ENCODE results near the gene FOXP2.

The FOXP2 gene

GRCh38 chr7:114466917-114467316 is 52.3 kb downstream of the FOXP2 start:
- Histone ChIP-seq H3K9ac (ENCODE audit: low read depth, low read length, poor library complexity, severe bottlenecking) (no peak overlapping the region), H3K9me3 (ENCODE audit: insufficient read depth, low read depth, low read length) (no peaks in the 10 kb centered on the region), H4K20me1 (ENCODE audit: insufficient read depth, low read length, poor library complexity, severe bottlenecking) (no peaks in the 10 kb centered on the region), H3K79me2 (ENCODE audit: insufficient read depth, low read length) (no peaks in the 10 kb centered on the region), H3F3A (ENCODE audit: low read depth) (no peaks in the 10 kb centered on the region), H2AFZ (ENCODE audit: low read length) (no peak overlapping the region), H3K9me2 (replicated peaks; ENCODE audit: low read depth, low read length) (no peaks in the 10 kb centered on the region), H3K27me3 (ENCODE audit: insufficient read depth, low read length, poor library complexity, severe bottlenecking) (no peaks in the 10 kb centered on the region), H3K36me3 (ENCODE audit: insufficient read depth, low read length) (no peaks in the 10 kb centered on the region), H3K4me1 (ENCODE audit: insufficient read depth, low read length, poor library complexity, severe bottlenecking) (no peaks in the 10 kb centered on the region), H3K4me3 (ENCODE audit: low read length, poor library complexity, severe bottlenecking) (no peak overlapping the region), H3K4me2 (ENCODE audit: low read depth, low read length, poor library complexity, severe bottlenecking) (no peak overlapping the region)
- TF ChIP-seq EZH2phosphoT487 (IDR thresholded peaks at IDR 0.05; ENCODE audit: borderline replicate concordance) (no peak), CTCF (conservative IDR thresholded peaks at IDR 0.05; ENCODE audit: low read length) (no peak)

- Histone ChIP-seq H3K79me2 (ENCODE audit: insufficient read depth, low read length) (no peaks in the 10 kb centered on the region), H3K9ac (ENCODE audit: low read depth, low read length, poor library complexity, severe bottlenecking) (no peak overlapping the region), H3K36me3 (ENCODE audit: insufficient read depth, low read length) (no peaks in the 10 kb centered on the region), H3F3A (ENCODE audit: low read depth) (no peaks in the 10 kb centered on the region), H4K20me1 (ENCODE audit: insufficient read depth, low read length, poor library complexity, severe bottlenecking) (no peaks in the 10 kb centered on the region), H3K4me3 (ENCODE audit: low read length, poor library complexity, severe bottlenecking) (no peak overlapping the region), H2AFZ (ENCODE audit: low read length) (no peak overlapping the region), H3K4me1 (ENCODE audit: insufficient read depth, low read length, poor library complexity, severe bottlenecking) (no peaks in the 10 kb centered on the region), H3K9me2 (replicated peaks; ENCODE audit: low read depth, low read length) (no peaks in the 10 kb centered on the region), H3K27me3 (ENCODE audit: insufficient read depth, low read length, poor library complexity, severe bottlenecking) (no peaks in the 10 kb centered on the region), H3K9me3 (ENCODE audit: insufficient read depth, low read depth, low read length) (no peaks in the 10 kb centered on the region), H3K4me2 (ENCODE audit: low read depth, low read length, poor library complexity, severe bottlenecking) (no peak overlapping the region)
- no peak for TF ChIP-seq EZH2phosphoT487 (IDR thresholded peaks at IDR 0.05; ENCODE audit: borderline replicate concordance)
These were observed 54.2 kb downstream of the FOXP2 start for GRCh38 chr7:114468844-114469243.

- Histone ChIP-seq H3K4me2 (ENCODE audit: low read depth, low read length, poor library complexity, severe bottlenecking) (no peak overlapping the region), H2AFZ (ENCODE audit: low read length) (no peak overlapping the region), H3K9me3 (ENCODE audit: insufficient read depth, low read depth, low read length) (no peaks in the 10 kb centered on the region; the same call in 1 of the 2 replicates), H4K20me1 (ENCODE audit: insufficient read depth, low read length, poor library complexity, severe bottlenecking) (no peaks in the 10 kb centered on the region), H3K27me3 (ENCODE audit: insufficient read depth, low read length, poor library complexity, severe bottlenecking) (no peaks in the 10 kb centered on the region), H3K9ac (ENCODE audit: low read depth, low read length, poor library complexity, severe bottlenecking) (no peak overlapping the region), H3K36me3 (ENCODE audit: insufficient read depth, low read length) (no peaks in the 10 kb centered on the region), H3K4me1 (ENCODE audit: insufficient read depth, low read length, poor library complexity, severe bottlenecking) (no peaks in the 10 kb centered on the region), H3K9me2 (replicated peaks; ENCODE audit: low read depth, low read length) (no peaks in the 10 kb centered on the region), H3F3A (ENCODE audit: low read depth) (no peaks in the 10 kb centered on the region), H3K79me2 (ENCODE audit: insufficient read depth, low read length) (no peaks in the 10 kb centered on the region), H3K4me3 (ENCODE audit: low read length, poor library complexity, severe bottlenecking) (no peak overlapping the region)
- TF ChIP-seq EZH2phosphoT487 (IDR thresholded peaks at IDR 0.05; ENCODE audit: borderline replicate concordance) (no peak), CTCF (conservative IDR thresholded peaks at IDR 0.05; ENCODE audit: low read length) (no peak)
These were observed 58.4 kb downstream of the FOXP2 start for GRCh38 chr7:114472896-114473512.

- no peaks in the 10 kb centered on the region; the same call in 1 of the 2 replicates for H3K9me3 ChIP-seq (ENCODE audit: insufficient read depth, low read depth, low read length)
- H2AFZ ChIP-seq (ENCODE audit: low read length), result no peak overlapping the region
- no peaks in the 10 kb centered on the region for H3K9me2 ChIP-seq (replicated peaks; ENCODE audit: low read depth, low read length)
- no peaks in the 10 kb centered on the region for H3K79me2 ChIP-seq (ENCODE audit: insufficient read depth, low read length)
- no peak overlapping the region for H3K4me2 ChIP-seq (ENCODE audit: low read depth, low read length, poor library complexity, severe bottlenecking)
- H3K4me3 ChIP-seq (ENCODE audit: low read length, poor library complexity, severe bottlenecking), result no peak overlapping the region
- H3K4me1 ChIP-seq (ENCODE audit: insufficient read depth, low read length, poor library complexity, severe bottlenecking), result no peaks in the 10 kb centered on the region
- H3K27me3 ChIP-seq (ENCODE audit: insufficient read depth, low read length, poor library complexity, severe bottlenecking), result no peaks in the 10 kb centered on the region
- no peaks in the 10 kb centered on the region for H4K20me1 ChIP-seq (ENCODE audit: insufficient read depth, low read length, poor library complexity, severe bottlenecking)
- no peaks in the 10 kb centered on the region for H3K36me3 ChIP-seq (ENCODE audit: insufficient read depth, low read length)
- no peaks in the 10 kb centered on the region for H3F3A ChIP-seq (ENCODE audit: low read depth)
- TF ChIP-seq CTCF (conservative IDR thresholded peaks at IDR 0.05; ENCODE audit: low read length), result no peak
- TF ChIP-seq EZH2phosphoT487 (IDR thresholded peaks at IDR 0.05; ENCODE audit: borderline replicate concordance), result no peak
- no peak overlapping the region for H3K9ac ChIP-seq (ENCODE audit: low read depth, low read length, poor library complexity, severe bottlenecking)
These were observed 63.8 kb downstream of the FOXP2 start for GRCh38 chr7:114478384-114478783.

Measured in Loucy (cell line).